Measurements from ENCODE around the gene MKNK1. TPM values are rescaled to one million over a fixed set of nuclear protein-coding genes. Genes with fewer than 3 reads are reported as not detected.

MKNK1 gene
- total and polyA plus RNA-seq, 2 donors (not counting 1 experiment from before 2014, with no cell fraction given), result 51.0 to 73.0 TPM

DNA sequence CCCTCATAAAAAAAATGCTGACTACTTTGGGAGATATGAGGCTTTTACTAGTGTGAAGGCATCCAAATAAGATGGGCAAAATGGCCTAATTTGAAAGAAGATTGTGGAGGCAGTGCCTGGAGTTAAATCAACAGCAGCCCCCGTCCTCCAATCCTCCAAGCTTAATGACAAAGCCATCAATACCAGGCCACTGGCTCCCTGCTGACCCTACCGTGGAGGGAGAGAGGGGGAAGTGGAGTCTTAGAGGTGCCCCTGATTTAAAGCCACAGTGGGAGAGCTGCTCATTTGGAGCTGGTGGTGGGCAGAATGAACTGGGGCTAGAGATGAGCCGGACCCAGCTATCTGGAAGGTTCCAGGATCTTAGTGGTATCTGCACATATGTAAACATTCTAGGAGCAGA lies 28.3 kb downstream of the MKNK1 start:
- CTCF ChIA-PET, result no interaction called here

GRCh38 chr1:46575300-46575699 lies 28.8 kb downstream of the MKNK1 start:
- H3K27ac ChIP-seq (ENCODE audit: low read length in 2 of 2), result no peak overlapping the region
- ATAC-seq (ENCODE audit: low read depth), result no peak
- no peak overlapping the region for H2AFZ ChIP-seq (ENCODE audit: insufficient read depth, low read depth, low read length, poor library complexity, severe bottlenecking)
- CTCF ChIA-PET, result no interaction called here
- no peaks in the 10 kb centered on the region for H3K9me3 ChIP-seq (ENCODE audit: control extremely low read depth in 1 of 3, control insufficient read depth in 2 of 3, insufficient read depth in 1 of 3, low read length in 2 of 3)
- H3K79me2 ChIP-seq (ENCODE audit: control insufficient read depth, insufficient read depth, low read length), result no peaks in the 10 kb centered on the region
- no peaks in the 10 kb centered on the region for H3K27me3 ChIP-seq (replicated peaks in 1 of 4; ENCODE audit: control extremely low read depth in 1 of 4, control insufficient read depth in 3 of 4, insufficient read depth in 4 of 4, low read length in 3 of 4)
- Mint-ChIP-seq H3K4me3 (no peak overlapping the region), H3K9me3 (ENCODE audit: insufficient read depth) (no peaks in the 10 kb centered on the region), H3K27me3 (no peaks in the 10 kb centered on the region), H3K4me1 (no peaks in the 10 kb centered on the region), H3K27ac (no peak overlapping the region)
- no peaks in the 10 kb centered on the region for H3K4me1 ChIP-seq (ENCODE audit: control insufficient read depth in 2 of 2, insufficient read depth in 2 of 2, low read length in 2 of 2)
- no peak overlapping the region for H3K4me3 ChIP-seq (ENCODE audit: control extremely low read depth in 1 of 5, extremely low read depth in 1 of 5, insufficient read depth in 1 of 5, low read depth in 2 of 5, low read length in 4 of 5)
- WGBS (ENCODE audit: insufficient coverage), result 95% methylated on average over 8 of the region's 12 CpGs
- intact Hi-C loops (cut with micrococcal nuclease), result no loop called here
- peaks cover 0 to 57% of the 10 kb centered on the region in 2 experiments for H3K36me3 ChIP-seq (replicated peaks in 1 of 2; ENCODE audit: control extremely low read depth in 1 of 2, control insufficient read depth in 1 of 2, extremely low read depth in 1 of 2, insufficient read depth in 2 of 2, low read length in 1 of 2)
- no peak for TF ChIP-seq EZH2 (IDR thresholded peaks at IDR 0.05; ENCODE audit: borderline replicate concordance, insufficient read depth, low read depth, low read length, poor library complexity, severe bottlenecking)
- no peak for TF ChIP-seq CTCF (IDR thresholded peaks at IDR 0.05)
- H4K20me1 ChIP-seq (ENCODE audit: control insufficient read depth, insufficient read depth, low read length, poor library complexity, severe bottlenecking), result no peaks in the 10 kb centered on the region
- DNase-seq, result no peak
- POLR2A ChIA-PET, result no interaction called here
- H3K4me2 ChIP-seq (replicated peaks; ENCODE audit: low read depth, low read length, poor library complexity, severe bottlenecking), result no peak overlapping the region
- H3K9ac ChIP-seq (ENCODE audit: low read length), result no peak overlapping the region

More for the DNA sequence above, 28.3 kb downstream of the MKNK1 start:
- peaks cover 0 to 54% of the 10 kb centered on the region in 2 experiments for H3K36me3 ChIP-seq (replicated peaks in 1 of 2; ENCODE audit: control extremely low read depth in 1 of 2, control insufficient read depth in 1 of 2, extremely low read depth in 1 of 2, insufficient read depth in 2 of 2, low read length in 1 of 2)
- Mint-ChIP-seq H3K27ac (no peak overlapping the region), H3K4me1 (no peaks in the 10 kb centered on the region), H3K9me3 (ENCODE audit: insufficient read depth) (no peaks in the 10 kb centered on the region), H3K27me3 (no peaks in the 10 kb centered on the region), H3K4me3 (no peak overlapping the region)
- DNase-seq, result no peak
- no peak for ATAC-seq (ENCODE audit: low read depth)
- intact Hi-C loops (cut with micrococcal nuclease), result no loop called here
- H3K27me3 ChIP-seq (replicated peaks in 1 of 4; ENCODE audit: control extremely low read depth in 1 of 4, control insufficient read depth in 3 of 4, insufficient read depth in 4 of 4, low read length in 3 of 4), result no peaks in the 10 kb centered on the region
- no peak overlapping the region for H3K4me3 ChIP-seq (ENCODE audit: control extremely low read depth in 1 of 5, extremely low read depth in 1 of 5, insufficient read depth in 1 of 5, low read depth in 2 of 5, low read length in 4 of 5)
- no peak overlapping the region for H3K9ac ChIP-seq (ENCODE audit: low read length)
- TF ChIP-seq CTCF (IDR thresholded peaks at IDR 0.05) (no peak), EZH2 (IDR thresholded peaks at IDR 0.05; ENCODE audit: borderline replicate concordance, insufficient read depth, low read depth, low read length, poor library complexity, severe bottlenecking) (no peak)
- no peak overlapping the region for H2AFZ ChIP-seq (ENCODE audit: insufficient read depth, low read depth, low read length, poor library complexity, severe bottlenecking)
- POLR2A ChIA-PET, result no interaction called here
- no peak overlapping the region for H3K27ac ChIP-seq (ENCODE audit: low read length in 2 of 2)
- no peaks in the 10 kb centered on the region for H3K9me3 ChIP-seq (ENCODE audit: control extremely low read depth in 1 of 3, control insufficient read depth in 2 of 3, insufficient read depth in 1 of 3, low read length in 2 of 3)
- 100% methylated on average over 1 of the region's 3 CpGs for WGBS (ENCODE audit: insufficient coverage)
- H3K4me2 ChIP-seq (replicated peaks; ENCODE audit: low read depth, low read length, poor library complexity, severe bottlenecking), result no peak overlapping the region
- H3K79me2 ChIP-seq (ENCODE audit: control insufficient read depth, insufficient read depth, low read length), result no peaks in the 10 kb centered on the region
- H3K4me1 ChIP-seq (ENCODE audit: control insufficient read depth in 2 of 2, insufficient read depth in 2 of 2, low read length in 2 of 2), result no peaks in the 10 kb centered on the region
- no peaks in the 10 kb centered on the region for H4K20me1 ChIP-seq (ENCODE audit: control insufficient read depth, insufficient read depth, low read length, poor library complexity, severe bottlenecking)
